T47D (cell line): ENCODE data around the gene PCP4L1.
A peak's percentile ranks its signal among the peaks of the same experiment; 100 is the strongest.

ENCODE experiments used
- DNase-seq, 2 experiments: peaks; one replicate each; pipeline versions ENCODE4 v3.0.0 to v3.0.0-alpha.2; 2011 to 2012; ENCODE audit warnings: low read depth in 1 of 2, low spot score in 1 of 2
- JUND ChIP-seq: IDR thresholded peaks from 2 replicates; pipeline ENCODE4 v1.6.1; 2012; ENCODE audit warnings: low read depth
- in situ Hi-C: cut with HindIII; loops from 2 replicates; pipeline ENCODE4 v1.10.0; 2016; ENCODE audit warnings: low sequenced_read_pairs, low pct_unique_long_range_greater_than_20kb

The PCP4L1 gene

GRCh38 chr1:161258439-161259344 is at the start of gene PCP4L1:
PCP4L1 (plus strand) TSS chr1:161258745; CDS start chr1:161258975, 230 bp downstream.
- DNase-seq = peak; percentile 94 to 96
- in situ Hi-C loops = no loop called here

GRCh38 chr1:161209790-161210409 is 48.6 kb upstream of the PCP4L1 start:
- in situ Hi-C loops = no loop called here
- TF ChIP-seq JUND = no peak
- peak; percentile 69 to 91 for DNase-seq

More at GRCh38 chr1:161258439-161259344, at the start of gene PCP4L1:
- no peak for TF ChIP-seq JUND

- in situ Hi-C loops = no loop called here
- DNase-seq = no peak
- TF ChIP-seq JUND = no peak
These were observed 44.2 kb upstream of the PCP4L1 start for GRCh38 chr1:161214369-161214768.

GRCh38 chr1:161215076-161215475 is 43.5 kb upstream of the PCP4L1 start, which contains the start of gene FCER1G:
FCER1G (plus strand) TSS chr1:161215295; CDS start chr1:161215322, 27 bp downstream.
- no peak for DNase-seq
- TF ChIP-seq JUND = no peak
- in situ Hi-C loops = no loop called here

- in situ Hi-C loops = no loop called here
These were observed 41.4 kb upstream of the PCP4L1 start for GRCh38 chr1:161216945-161217712.

GRCh38 chr1:161217831-161218230 is 40.7 kb upstream of the PCP4L1 start:
- no peak for DNase-seq
- in situ Hi-C loops = no loop called here
- TF ChIP-seq JUND = no peak

More at GRCh38 chr1:161216945-161217712, 41.4 kb upstream of the PCP4L1 start:
- DNase-seq = no peak
- TF ChIP-seq JUND = no peak

- no peak for TF ChIP-seq JUND
- in situ Hi-C loops = no loop called here
- DNase-seq = no peak
These were observed 40.1 kb upstream of the PCP4L1 start for GRCh38 chr1:161218301-161219077.

- TF ChIP-seq JUND = no peak
- in situ Hi-C loops = no loop called here
- no peak for DNase-seq
These were observed 39.3 kb upstream of the PCP4L1 start for GRCh38 chr1:161219078-161219892.

GRCh38 chr1:161220002-161220401 is 38.5 kb upstream of the PCP4L1 start:
- in situ Hi-C loops = no loop called here
- no peak for DNase-seq

GRCh38 chr1:161222175-161223019 is 36.1 kb upstream of the PCP4L1 start:
- TF ChIP-seq JUND = no peak
- no peak for DNase-seq
- in situ Hi-C loops = no loop called here

More at GRCh38 chr1:161220002-161220401, 38.5 kb upstream of the PCP4L1 start:
- TF ChIP-seq JUND = no peak
